Activated effector memory CD4-positive, alpha-beta T cell treated with Interleukin-2 at 50 U/mL for 16 hours (primary cell): Measurements from ENCODE around the gene KIDINS220.

ENCODE experiments used
- DNase-seq: peaks from one replicate; pipeline ENCODE4 v3.0.0-alpha.2; 2020

Gene KIDINS220

DNA sequence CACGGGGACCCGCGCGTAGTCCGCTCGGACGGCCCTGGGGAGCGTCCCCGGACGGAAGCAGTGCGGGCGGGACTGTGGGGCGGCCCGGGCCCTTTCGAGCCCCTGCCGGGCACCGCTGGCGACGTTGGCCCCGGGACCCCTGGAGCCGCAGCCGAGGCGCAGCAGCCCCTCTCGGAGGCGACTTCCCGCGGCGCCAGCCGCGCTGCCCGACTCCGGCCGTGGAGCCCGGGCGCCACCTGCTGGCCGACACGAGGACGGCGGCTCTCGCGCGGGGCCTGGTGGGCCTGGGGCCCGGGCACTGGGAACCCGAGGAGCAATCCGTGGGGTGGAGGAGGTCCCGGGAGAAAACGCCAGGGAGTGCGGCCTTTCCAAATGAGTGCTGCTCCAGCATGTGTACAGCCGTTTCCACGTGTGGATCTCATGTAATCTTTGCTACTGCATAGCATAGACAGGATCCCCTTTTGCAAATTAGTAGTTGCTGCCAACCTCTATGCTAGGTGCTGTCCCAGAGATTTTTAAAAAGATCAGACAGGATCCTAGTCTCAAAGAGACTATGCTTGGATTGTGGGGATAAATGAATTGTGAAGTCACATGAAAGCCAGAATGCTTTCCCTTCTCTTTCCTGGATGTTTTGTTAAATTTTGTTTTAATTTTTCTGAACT, 151.6 kb downstream of the KIDINS220 start:
- peak; percentile 73 for DNase-seq

DNA sequence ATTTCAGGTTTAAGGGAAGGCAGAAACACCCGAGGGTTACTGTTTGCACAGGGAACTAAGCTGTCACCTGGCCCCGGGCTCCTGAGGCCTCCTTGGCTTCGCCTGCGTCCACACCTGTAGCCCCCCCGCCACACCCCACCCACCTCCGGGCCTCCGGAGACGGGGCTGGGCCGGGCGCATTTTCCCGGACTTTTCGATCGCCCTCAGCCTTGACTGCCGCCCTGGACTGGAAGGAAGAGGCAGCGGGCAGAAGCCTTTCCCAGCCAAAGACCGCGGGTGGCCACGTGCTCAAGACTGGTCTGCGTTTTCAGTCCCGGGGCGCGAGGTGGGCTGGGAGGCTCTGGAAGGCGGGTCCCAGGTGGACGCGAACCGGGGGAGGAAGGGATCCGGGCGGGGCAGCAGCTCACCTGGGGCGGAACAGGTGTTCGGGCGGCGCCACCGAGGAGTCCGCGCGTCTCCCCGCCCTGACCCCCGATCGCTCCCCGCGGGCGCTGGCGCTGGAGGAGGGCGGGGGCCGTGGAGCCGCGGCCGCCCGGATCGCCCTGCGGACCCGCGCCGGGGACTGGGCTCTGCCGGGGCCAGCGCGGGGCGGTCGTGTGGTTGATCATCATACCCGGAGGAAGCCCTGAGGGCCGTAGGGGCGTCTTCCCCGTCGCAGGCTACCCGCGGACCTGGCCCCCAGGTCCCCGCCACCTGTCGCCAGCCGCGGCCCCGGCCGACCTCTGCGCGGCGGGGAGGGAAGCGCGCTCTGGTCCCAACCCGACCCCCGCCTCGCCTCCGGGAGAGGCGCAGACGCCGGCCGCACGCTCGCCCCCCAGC, 152.3 kb downstream of the KIDINS220 start:
- DNase-seq, result no peak

DNA sequence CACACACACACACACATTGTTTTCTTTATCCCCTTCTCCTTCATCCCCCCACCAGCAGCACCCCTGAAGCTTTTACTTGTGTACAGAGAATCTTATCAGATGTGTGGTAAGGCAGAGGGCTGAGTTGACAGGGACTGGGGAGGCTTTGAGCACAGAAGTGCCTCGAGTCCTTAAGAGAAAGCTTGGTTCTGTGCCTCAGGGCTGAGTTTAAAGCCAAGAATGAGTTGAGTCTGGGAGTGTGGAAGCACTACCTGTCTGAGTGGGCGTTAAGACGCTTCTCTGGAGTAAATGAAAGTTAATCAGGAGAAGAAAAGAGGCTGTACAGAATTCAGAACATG, 152.9 kb downstream of the KIDINS220 start:
- DNase-seq, result no peak

DNA sequence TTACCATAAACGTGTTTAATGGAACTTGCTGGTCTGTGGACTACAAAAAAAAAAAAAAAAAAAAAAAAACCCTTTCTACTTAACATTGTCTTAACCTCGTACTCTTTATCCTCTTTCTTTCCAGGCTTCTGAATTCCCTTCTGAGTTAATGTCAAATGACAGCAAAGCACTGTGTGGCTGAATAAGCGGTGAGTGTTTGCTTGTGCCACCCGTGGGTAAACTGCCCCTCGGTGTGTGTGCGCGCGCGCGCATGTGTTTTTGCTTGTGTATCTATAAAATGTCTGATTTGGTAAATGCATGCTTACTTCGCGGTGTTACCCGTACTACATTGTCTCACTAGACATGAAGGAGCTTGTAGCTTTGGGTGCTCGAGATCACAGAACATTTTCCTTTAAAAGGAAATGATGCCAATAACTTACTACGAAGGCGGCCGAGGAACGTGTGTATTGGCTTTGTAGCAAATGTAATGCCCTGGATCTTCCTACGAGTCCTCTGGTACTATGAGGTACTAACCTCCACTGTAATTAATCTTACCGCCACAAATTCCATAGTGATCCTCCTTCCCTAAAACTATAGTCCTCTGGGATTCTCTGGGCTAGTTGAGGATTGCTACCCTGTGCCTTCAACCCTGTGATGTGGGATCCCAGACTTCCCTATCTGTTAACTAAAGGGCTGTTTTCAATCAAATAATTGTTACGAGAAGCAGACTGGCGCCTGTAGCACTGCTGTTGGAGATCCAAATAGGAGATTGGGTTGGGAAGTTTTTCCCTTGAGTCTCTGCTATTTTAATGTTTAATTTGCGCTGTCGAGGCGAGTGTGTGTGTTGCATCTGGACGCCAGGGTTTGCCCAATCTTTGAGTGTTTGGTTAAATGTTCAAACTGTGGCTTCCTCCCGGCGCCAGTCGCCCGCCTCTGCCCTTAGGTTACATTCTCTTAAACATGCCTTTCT, 154.4 kb downstream of the KIDINS220 start:
- DNase-seq, result peak; percentile 42

DNA sequence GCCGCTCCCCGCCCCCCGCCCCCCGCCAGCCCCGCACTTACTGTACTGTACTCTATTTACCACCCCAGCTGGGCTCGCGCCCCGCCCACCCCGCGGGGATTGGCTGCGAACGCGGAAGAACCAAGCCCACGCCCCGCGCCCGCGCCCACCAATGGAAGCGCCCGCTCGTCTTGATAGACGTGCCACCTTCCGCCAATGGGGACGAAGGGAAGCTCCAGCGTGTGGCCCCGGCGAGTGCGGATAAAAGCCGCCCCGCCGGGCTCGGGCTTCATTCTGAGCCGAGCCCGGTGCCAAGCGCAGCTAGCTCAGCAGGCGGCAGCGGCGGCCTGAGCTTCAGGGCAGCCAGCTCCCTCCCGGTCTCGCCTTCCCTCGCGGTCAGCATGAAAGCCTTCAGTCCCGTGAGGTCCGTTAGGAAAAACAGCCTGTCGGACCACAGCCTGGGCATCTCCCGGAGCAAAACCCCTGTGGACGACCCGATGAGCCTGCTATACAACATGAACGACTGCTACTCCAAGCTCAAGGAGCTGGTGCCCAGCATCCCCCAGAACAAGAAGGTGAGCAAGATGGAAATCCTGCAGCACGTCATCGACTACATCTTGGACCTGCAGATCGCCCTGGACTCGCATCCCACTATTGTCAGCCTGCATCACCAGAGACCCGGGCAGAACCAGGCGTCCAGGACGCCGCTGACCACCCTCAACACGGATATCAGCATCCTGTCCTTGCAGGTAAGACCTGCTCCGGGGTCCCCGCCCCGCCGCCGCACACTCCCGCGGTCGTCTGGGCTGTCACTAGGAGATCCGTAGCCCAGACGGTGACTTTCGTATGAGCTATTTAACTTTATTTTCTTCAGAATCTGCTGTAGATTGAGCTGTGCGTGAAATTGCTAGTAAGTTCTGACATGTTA, 155.4 kb downstream of the KIDINS220 start, which contains the start of gene ID2:
Gene ID2, plus strand, starts transcription at position 271 of the 907 bp plus-strand sequence. Its CDS starts 110 bp downstream, at position 381.
- DNase-seq, result peak; percentile 99

DNA sequence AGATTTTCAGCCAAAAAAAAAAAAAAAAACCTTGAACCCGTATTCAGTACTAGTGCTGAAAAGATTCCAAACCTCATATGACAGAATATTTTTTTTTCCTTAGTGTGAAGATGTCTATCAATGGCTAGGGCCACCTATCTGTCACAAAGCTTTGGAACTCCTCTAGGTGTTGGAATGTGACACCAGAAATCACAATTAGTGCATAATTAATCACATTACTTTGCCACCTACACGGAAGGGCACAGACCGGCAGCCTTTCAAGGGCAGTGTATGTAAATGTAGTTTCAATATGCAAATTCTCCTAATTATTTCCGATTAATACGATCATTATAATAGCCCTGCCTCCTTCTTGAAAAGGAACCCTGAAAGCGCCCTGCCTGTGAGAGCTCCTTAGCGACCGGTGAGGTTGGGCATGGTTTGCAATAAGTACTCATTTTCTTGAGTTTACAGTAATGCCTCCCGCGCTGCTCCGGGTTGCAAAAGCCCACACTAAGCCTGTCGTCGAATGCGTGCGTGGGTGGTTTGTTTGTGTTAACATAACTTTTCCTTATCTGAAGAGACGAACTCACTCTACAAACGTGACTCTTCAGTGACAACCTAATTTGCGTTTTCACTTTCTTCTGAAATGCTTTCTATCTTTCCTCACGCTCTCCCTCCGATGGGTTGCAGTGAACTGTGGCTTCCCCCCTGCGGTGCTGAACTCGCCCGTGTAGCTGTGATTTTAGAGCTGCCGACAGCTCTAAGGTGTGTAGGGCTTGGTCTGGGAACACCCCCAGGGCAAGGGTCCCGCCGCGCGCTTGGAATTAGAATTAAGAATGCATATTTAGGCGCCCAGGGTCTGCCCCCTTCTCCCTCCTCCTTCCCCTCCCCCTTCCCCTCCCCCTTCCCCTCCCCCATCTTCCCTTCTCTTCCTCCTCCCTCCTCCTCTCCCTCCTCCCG, 156.3 kb downstream of the KIDINS220 start:
- peak; percentile 44 for DNase-seq

DNA sequence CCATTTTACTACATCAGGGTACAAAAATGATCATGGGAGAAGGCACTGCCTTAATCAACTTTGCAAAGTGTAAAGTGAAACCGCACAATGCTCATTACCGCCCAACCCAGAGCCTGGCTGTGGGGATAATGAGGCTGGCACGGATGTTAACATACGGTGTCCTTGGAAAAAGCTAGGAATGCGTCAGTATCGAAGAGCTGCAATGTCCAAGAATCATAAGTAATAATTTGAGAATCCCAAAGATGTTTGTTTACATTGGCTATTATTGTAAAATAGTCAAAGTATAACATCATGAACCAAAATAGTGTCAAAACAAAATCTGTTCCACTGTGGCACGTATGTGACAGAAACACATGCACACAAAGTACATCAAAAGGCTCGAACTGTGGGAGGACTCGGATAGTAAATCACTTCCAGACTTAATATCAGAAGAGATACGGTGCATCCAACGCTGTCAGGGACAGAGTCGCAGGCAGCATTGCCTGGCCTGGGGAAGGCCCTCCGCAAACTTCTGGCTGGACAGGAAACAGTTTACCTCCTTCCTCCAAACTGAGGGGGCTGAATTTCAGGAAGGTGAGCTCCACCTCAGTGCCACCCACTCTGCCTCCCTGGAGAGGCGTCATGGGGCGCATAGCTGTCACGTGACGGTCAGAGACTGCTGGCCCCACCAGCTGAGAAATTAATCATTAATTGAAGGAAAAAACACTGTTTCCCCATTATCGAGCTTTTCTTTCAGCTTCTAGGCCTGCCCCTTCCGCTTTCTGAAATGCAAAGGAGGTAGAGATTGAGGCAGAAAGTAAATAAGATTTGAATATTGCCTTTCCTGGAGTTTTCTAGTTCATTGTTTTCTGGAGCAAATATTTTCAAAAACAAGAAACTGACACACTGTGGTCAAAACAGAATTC, 157.3 kb downstream of the KIDINS220 start:
- DNase-seq, result no peak

DNA sequence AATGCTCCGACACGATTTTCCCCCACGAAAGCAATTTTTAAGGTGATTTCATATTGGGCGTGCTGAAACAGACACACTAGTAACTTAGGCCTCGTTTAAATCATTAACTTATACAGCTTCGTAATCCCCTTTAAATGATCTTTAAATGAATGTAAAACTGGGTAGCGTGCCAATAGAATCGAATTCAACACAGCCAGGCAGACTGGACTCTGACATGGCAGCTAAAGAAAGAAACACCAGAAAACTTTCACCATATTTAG, 157.9 kb downstream of the KIDINS220 start:
- DNase-seq, result no peak
